GM12865 (cell line): ENCODE results near the gene EPS8.

ENCODE experiments used
- DNase-seq: peaks from one replicate; pipeline ENCODE4 v3.0.0; 2010; ENCODE audit warnings: low read depth
- H3K4me3 ChIP-seq: 2 replicates; pipeline ENCODE4 v1.5.1; 2011; ENCODE audit warnings: mild to moderate bottlenecking, low read depth, low read length, control low read depth
- CTCF ChIP-seq: IDR thresholded peaks from 2 replicates; pipeline ENCODE4 v1.5.1; 2011; ENCODE audit warnings: low read length, control low read depth, low read depth, inconsistent platforms; ENCODE audit not compliant: insufficient read depth; ENCODE audit errors: missing control alignments

The EPS8 gene

GRCh38 chr12:15714256-15714655 is 74.9 kb downstream of the EPS8 start:
- no peak overlapping the region for H3K4me3 ChIP-seq
- TF ChIP-seq CTCF = no peak
- no peak for DNase-seq

GRCh38 chr12:15712823-15713660 is 76.1 kb downstream of the EPS8 start:
- no peak for DNase-seq
- TF ChIP-seq CTCF = no peak
- no peak overlapping the region for H3K4me3 ChIP-seq

GRCh38 chr12:15712160-15712559 is 77.0 kb downstream of the EPS8 start:
- no peak overlapping the region for H3K4me3 ChIP-seq
- TF ChIP-seq CTCF = no peak
- DNase-seq = no peak

GRCh38 chr12:15710860-15711510 is 78.2 kb downstream of the EPS8 start:
- TF ChIP-seq CTCF = no peak
- DNase-seq = no peak
- no peak overlapping the region for H3K4me3 ChIP-seq

GRCh38 chr12:15709551-15709950 is 79.6 kb downstream of the EPS8 start:
- H3K4me3 ChIP-seq = no peak overlapping the region
- DNase-seq = no peak
- TF ChIP-seq CTCF = no peak

- no peak for TF ChIP-seq CTCF
- DNase-seq = no peak
- no peak overlapping the region for H3K4me3 ChIP-seq
Measured at GRCh38 chr12:15708396-15709076, 80.7 kb downstream of the EPS8 start.
